Central memory CD8-positive, alpha-beta T cell (primary cell): ENCODE results near the gene SCD5.

Source experiments
- ATAC-seq: fragments of 150-1000 bp; cut with Tn5 transposase; replicated peaks from 2 replicates; pipeline ENCODE4 v1.10.0; 2022; ENCODE audit warnings: mild to moderate bottlenecking, moderate FRiP score, moderate number of reproducible peaks; ENCODE audit not compliant: poor library complexity, severe bottlenecking; ENCODE audit errors: extremely low read depth
- DNase-seq, 2 donors: peaks; one replicate each; pipeline ENCODE4 v3.0.0; 2021; ENCODE audit warnings: low spot score in 2 of 2
- H3K27ac Mint-ChIP-seq: one replicate; pipeline ENCODE4 v1.8.0; 2022; ENCODE audit warnings: low read depth, mild to moderate bottlenecking, moderate library complexity, mixed read lengths
- H3K27me3 Mint-ChIP-seq: one replicate; pipeline ENCODE4 v1.8.0; 2022; ENCODE audit warnings: mixed read lengths
- H3K36me3 Mint-ChIP-seq: one replicate; pipeline ENCODE4 v1.8.0; 2022; ENCODE audit warnings: mild to moderate bottlenecking, moderate library complexity, mixed read lengths; ENCODE audit not compliant: insufficient read depth
- H3K4me1 Mint-ChIP-seq: one replicate; pipeline ENCODE4 v1.8.0; 2022; ENCODE audit warnings: mixed read lengths
- H3K4me3 Mint-ChIP-seq: one replicate; pipeline ENCODE4 v1.8.0; 2022; ENCODE audit warnings: mild to moderate bottlenecking, moderate library complexity, mixed read lengths
- H3K9me3 Mint-ChIP-seq: one replicate; pipeline ENCODE4 v1.8.0; 2022; ENCODE audit warnings: mixed read lengths

The SCD5 gene

GRCh38 chr4:82640540-82640939 lies 158.1 kb downstream of the SCD5 start:
- no peaks in the 10 kb centered on the region for H3K4me1 Mint-ChIP-seq
- no peak overlapping the region for H3K27ac Mint-ChIP-seq
- H3K4me3 Mint-ChIP-seq, result no peak overlapping the region
- H3K9me3 Mint-ChIP-seq, result no peaks in the 10 kb centered on the region
- no peaks in the 10 kb centered on the region for H3K27me3 Mint-ChIP-seq
- H3K36me3 Mint-ChIP-seq, result peaks cover 2% of the 10 kb centered on the region
- ATAC-seq (no peak), DNase-seq (no peak)

- ATAC-seq, result no peak
- H3K27me3 Mint-ChIP-seq, result no peaks in the 10 kb centered on the region
- no peaks in the 10 kb centered on the region for H3K4me1 Mint-ChIP-seq
- peaks cover 2% of the 10 kb centered on the region for H3K36me3 Mint-ChIP-seq
- H3K9me3 Mint-ChIP-seq, result no peaks in the 10 kb centered on the region
- no peak overlapping the region for H3K27ac Mint-ChIP-seq
- no peak overlapping the region for H3K4me3 Mint-ChIP-seq
- no peak for DNase-seq
Observed at GRCh38 chr4:82639971-82640370, 158.6 kb downstream of the SCD5 start.

GRCh38 chr4:82638479-82638878 lies 160.1 kb downstream of the SCD5 start:
- Mint-ChIP-seq H3K4me3 (no peak overlapping the region), H3K27ac (no peak overlapping the region), H3K4me1 (no peaks in the 10 kb centered on the region), H3K27me3 (no peaks in the 10 kb centered on the region), H3K36me3 (peaks cover 2% of the 10 kb centered on the region), H3K9me3 (no peaks in the 10 kb centered on the region)
- DNase-seq, result no peak
- no peak for ATAC-seq

- no peaks in the 10 kb centered on the region for H3K27me3 Mint-ChIP-seq
- DNase-seq, result no peak
Observed at GRCh38 chr4:82630079-82630478, 168.5 kb downstream of the SCD5 start.

GRCh38 chr4:82629238-82630000 lies 169.2 kb downstream of the SCD5 start:
- Mint-ChIP-seq H3K4me3 (no peak overlapping the region), H3K4me1 (no peaks in the 10 kb centered on the region), H3K36me3 (peaks cover 1% of the 10 kb centered on the region), H3K9me3 (no peaks in the 10 kb centered on the region), H3K27ac (no peak overlapping the region), H3K27me3 (no peaks in the 10 kb centered on the region)
- ATAC-seq, result no peak
- DNase-seq, result no peak

More at GRCh38 chr4:82630079-82630478, 168.5 kb downstream of the SCD5 start:
- Mint-ChIP-seq H3K4me3 (no peak overlapping the region), H3K9me3 (no peaks in the 10 kb centered on the region), H3K4me1 (no peaks in the 10 kb centered on the region), H3K36me3 (peaks cover 1% of the 10 kb centered on the region), H3K27ac (no peak overlapping the region)
- ATAC-seq, result no peak

GRCh38 chr4:82626251-82626868 lies 172.2 kb downstream of the SCD5 start:
- Mint-ChIP-seq H3K27me3 (no peaks in the 10 kb centered on the region), H3K9me3 (no peaks in the 10 kb centered on the region), H3K4me3 (no peak overlapping the region), H3K36me3 (peaks cover 1% of the 10 kb centered on the region), H3K4me1 (no peaks in the 10 kb centered on the region), H3K27ac (no peak overlapping the region)
- DNase-seq, result no peak
- no peak for ATAC-seq

GRCh38 chr4:82624819-82625218 lies 173.8 kb downstream of the SCD5 start:
- H3K27me3 Mint-ChIP-seq, result no peaks in the 10 kb centered on the region

GRCh38 chr4:82623121-82623683 lies 175.4 kb downstream of the SCD5 start:
- Mint-ChIP-seq H3K4me1 (no peaks in the 10 kb centered on the region), H3K27ac (no peak overlapping the region), H3K9me3 (no peaks in the 10 kb centered on the region), H3K4me3 (no peak overlapping the region), H3K27me3 (no peaks in the 10 kb centered on the region), H3K36me3 (no peaks in the 10 kb centered on the region)
- ATAC-seq (no peak), DNase-seq (no peak)

More at GRCh38 chr4:82624819-82625218, 173.8 kb downstream of the SCD5 start:
- Mint-ChIP-seq H3K4me1 (no peaks in the 10 kb centered on the region), H3K9me3 (no peaks in the 10 kb centered on the region), H3K27ac (no peak overlapping the region), H3K4me3 (no peak overlapping the region), H3K36me3 (no peaks in the 10 kb centered on the region)
- no peak for DNase-seq
- no peak for ATAC-seq

GRCh38 chr4:82621251-82621650 lies 177.3 kb downstream of the SCD5 start:
- Mint-ChIP-seq H3K27ac (no peak overlapping the region), H3K4me3 (no peak overlapping the region), H3K27me3 (no peaks in the 10 kb centered on the region), H3K4me1 (no peaks in the 10 kb centered on the region), H3K36me3 (no peaks in the 10 kb centered on the region), H3K9me3 (no peaks in the 10 kb centered on the region)
- ATAC-seq, result no peak
- no peak for DNase-seq

GRCh38 chr4:82620126-82620735 lies 178.4 kb downstream of the SCD5 start:
- Mint-ChIP-seq H3K9me3 (no peaks in the 10 kb centered on the region), H3K27me3 (no peaks in the 10 kb centered on the region), H3K4me1 (no peaks in the 10 kb centered on the region), H3K4me3 (no peak overlapping the region), H3K36me3 (no peaks in the 10 kb centered on the region), H3K27ac (no peak overlapping the region)
- DNase-seq (no peak), ATAC-seq (no peak)

GRCh38 chr4:82618103-82618720 lies 180.4 kb downstream of the SCD5 start:
- no peaks in the 10 kb centered on the region for H3K9me3 Mint-ChIP-seq
- H3K36me3 Mint-ChIP-seq, result no peaks in the 10 kb centered on the region
- H3K27me3 Mint-ChIP-seq, result no peaks in the 10 kb centered on the region
- no peak overlapping the region for H3K27ac Mint-ChIP-seq
- no peaks in the 10 kb centered on the region for H3K4me1 Mint-ChIP-seq
- DNase-seq (no peak), ATAC-seq (no peak)
- H3K4me3 Mint-ChIP-seq, result no peak overlapping the region

GRCh38 chr4:82614838-82615449 lies 183.7 kb downstream of the SCD5 start:
- Mint-ChIP-seq H3K36me3 (no peaks in the 10 kb centered on the region), H3K27me3 (no peaks in the 10 kb centered on the region), H3K4me3 (no peak overlapping the region), H3K27ac (no peak overlapping the region), H3K4me1 (no peaks in the 10 kb centered on the region), H3K9me3 (no peaks in the 10 kb centered on the region)
- DNase-seq, result no peak
- ATAC-seq, result no peak
